LNCAP (cell line): ENCODE data around the gene HAGH.

Experiments used
- CTCF ChIP-seq: fragments of 450-650 bp; IDR thresholded peaks from 2 replicates; pipeline ENCODE4 v1.5.1; 2017; ENCODE audit warnings: mild to moderate bottlenecking

HAGH gene

GRCh38 chr16:1775846-1776671 lies 50.6 kb downstream of the HAGH start:
- no peak for TF ChIP-seq CTCF

- TF ChIP-seq CTCF: no peak
Observed at GRCh38 chr16:1775006-1775845, 51.4 kb downstream of the HAGH start.

- no peak for TF ChIP-seq CTCF
Observed at GRCh38 chr16:1774448-1774780, 52.2 kb downstream of the HAGH start.

GRCh38 chr16:1773703-1774447 lies 52.8 kb downstream of the HAGH start:
- peak; percentile 15; the same call in 1 of the 2 replicates for TF ChIP-seq CTCF

GRCh38 chr16:1772908-1773702 lies 53.5 kb downstream of the HAGH start, which contains the start of gene MRPS34:
TSS of gene MRPS34 (minus strand) at chr16:1773134. CDS start at chr16:1773119, 15 bp downstream.
- peak; percentile 86 for TF ChIP-seq CTCF

GRCh38 chr16:1772362-1772907 lies 54.2 kb downstream of the HAGH start, which contains the start of gene EME2:
TSS of gene EME2 (plus strand) at chr16:1772810. CDS start at chr16:1773228, 418 bp downstream.
- TF ChIP-seq CTCF: no peak
